ENCODE measurements around the gene CDKN3.

DNA sequence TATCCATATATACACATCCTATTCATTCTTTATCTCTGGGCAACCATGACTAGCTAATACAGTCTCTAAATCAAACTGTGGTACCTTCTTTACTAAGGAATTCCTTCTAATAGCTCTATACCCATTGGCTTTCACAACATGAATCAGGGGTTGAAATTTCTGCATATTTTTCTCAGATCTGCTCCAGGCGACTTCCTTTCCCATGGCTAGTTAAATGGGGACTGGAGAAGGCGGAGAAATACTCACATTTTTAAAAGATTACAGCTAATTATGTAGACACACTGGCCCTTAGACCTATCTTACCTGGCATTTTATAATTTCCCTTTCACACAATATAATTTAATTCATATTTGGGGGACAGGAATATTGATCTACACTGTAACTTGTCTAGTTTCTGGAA, 1.1 kb upstream of the CDKN3 start:
- TF ChIP-seq, protein P1, sequence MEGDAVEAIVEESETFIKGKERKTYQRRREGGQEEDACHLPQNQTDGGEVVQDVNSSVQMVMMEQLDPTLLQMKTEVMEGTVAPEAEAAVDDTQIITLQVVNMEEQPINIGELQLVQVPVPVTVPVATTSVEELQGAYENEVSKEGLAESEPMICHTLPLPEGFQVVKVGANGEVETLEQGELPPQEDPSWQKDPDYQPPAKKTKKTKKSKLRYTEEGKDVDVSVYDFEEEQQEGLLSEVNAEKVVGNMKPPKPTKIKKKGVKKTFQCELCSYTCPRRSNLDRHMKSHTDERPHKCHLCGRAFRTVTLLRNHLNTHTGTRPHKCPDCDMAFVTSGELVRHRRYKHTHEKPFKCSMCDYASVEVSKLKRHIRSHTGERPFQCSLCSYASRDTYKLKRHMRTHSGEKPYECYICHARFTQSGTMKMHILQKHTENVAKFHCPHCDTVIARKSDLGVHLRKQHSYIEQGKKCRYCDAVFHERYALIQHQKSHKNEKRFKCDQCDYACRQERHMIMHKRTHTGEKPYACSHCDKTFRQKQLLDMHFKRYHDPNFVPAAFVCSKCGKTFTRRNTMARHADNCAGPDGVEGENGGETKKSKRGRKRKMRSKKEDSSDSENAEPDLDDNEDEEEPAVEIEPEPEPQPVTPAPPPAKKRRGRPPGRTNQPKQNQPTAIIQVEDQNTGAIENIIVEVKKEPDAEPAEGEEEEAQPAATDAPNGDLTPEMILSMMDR (conservative IDR thresholded peaks at IDR 0.05; ENCODE audit: low read length) = no peak
- TF ChIP-seq EZH2phosphoT487 (IDR thresholded peaks at IDR 0.05; ENCODE audit: borderline replicate concordance) = no peak

Data from Loucy (cell line).